Osteocyte (in vitro differentiated cells): ENCODE measurements around the gene GRID1. TPM values are rescaled to one million over a fixed set of nuclear protein-coding genes. Genes with fewer than 3 reads are reported as not detected.

ENCODE experiments used
- DNase-seq: peaks from one replicate; pipeline ENCODE4 v3.0.0; 2021; ENCODE audit warnings: mixed read lengths; ENCODE audit not compliant: unreplicated experiment; ENCODE audit errors: extremely low spot score
- H3K27ac Mint-ChIP-seq: one replicate; pipeline ENCODE4 v1.8.0; 2021; ENCODE audit warnings: mild to moderate bottlenecking, mixed read lengths; ENCODE audit not compliant: unreplicated experiment
- H3K27me3 Mint-ChIP-seq: one replicate; pipeline ENCODE4 v1.8.0; 2021; ENCODE audit warnings: mixed read lengths; ENCODE audit not compliant: unreplicated experiment
- H3K36me3 Mint-ChIP-seq: one replicate; pipeline ENCODE4 v1.8.0; 2021; ENCODE audit warnings: mixed read lengths; ENCODE audit not compliant: unreplicated experiment
- H3K4me1 Mint-ChIP-seq: one replicate; pipeline ENCODE4 v1.8.0; 2021; ENCODE audit warnings: mixed read lengths; ENCODE audit not compliant: unreplicated experiment
- H3K4me3 Mint-ChIP-seq: one replicate; pipeline ENCODE4 v1.8.0; 2021; ENCODE audit warnings: mild to moderate bottlenecking, moderate library complexity, mixed read lengths; ENCODE audit not compliant: unreplicated experiment
- H3K9me3 Mint-ChIP-seq: one replicate; pipeline ENCODE4 v1.8.0; 2021; ENCODE audit warnings: mixed read lengths; ENCODE audit not compliant: unreplicated experiment
- total RNA-seq: library from RNA; stranded (reverse); gene quantifications from 2 replicates; pipeline ENCODE4 v1.2.1, GENCODE V29; 2021
- TF ChIP-seq, protein P1 (sequence below): fragments of 200-600 bp; sonication (generic); IDR thresholded peaks from 2 replicates; pipeline ENCODE4 v1.5.0; 2021; ENCODE audit warnings: antibody characterized with exemption, mild to moderate bottlenecking, moderate library complexity

The GRID1 gene
- total RNA-seq, 1 donor from 2014 or later = 0.11 TPM

DNA sequence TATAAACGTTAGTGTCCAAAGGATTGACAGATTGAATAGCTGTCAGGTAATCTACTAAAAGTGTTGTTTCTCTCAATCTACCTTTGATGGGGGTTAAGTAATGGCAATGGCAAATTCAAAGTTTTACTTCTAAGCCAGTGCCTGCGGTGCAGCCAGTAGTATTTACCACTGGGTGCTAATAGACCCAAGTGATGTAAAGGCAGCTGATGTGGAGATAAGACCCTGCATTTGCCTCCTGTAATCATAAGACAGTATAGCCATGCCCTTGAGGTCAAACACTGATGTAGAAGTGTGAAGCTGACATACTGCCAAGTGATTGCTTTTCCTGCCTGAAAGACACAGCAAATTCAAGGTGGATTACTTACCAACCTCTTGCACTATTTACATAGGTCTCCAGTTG, 572.0 kb downstream of the GRID1 start:
- no peak overlapping the region for H3K27ac Mint-ChIP-seq
- no peak overlapping the region for H3K4me3 Mint-ChIP-seq
- peaks cover 3% of the 10 kb centered on the region for H3K9me3 Mint-ChIP-seq
- no peaks in the 10 kb centered on the region for H3K4me1 Mint-ChIP-seq
- no peak for DNase-seq
- H3K36me3 Mint-ChIP-seq = no peaks in the 10 kb centered on the region
- TF ChIP-seq, protein P1, sequence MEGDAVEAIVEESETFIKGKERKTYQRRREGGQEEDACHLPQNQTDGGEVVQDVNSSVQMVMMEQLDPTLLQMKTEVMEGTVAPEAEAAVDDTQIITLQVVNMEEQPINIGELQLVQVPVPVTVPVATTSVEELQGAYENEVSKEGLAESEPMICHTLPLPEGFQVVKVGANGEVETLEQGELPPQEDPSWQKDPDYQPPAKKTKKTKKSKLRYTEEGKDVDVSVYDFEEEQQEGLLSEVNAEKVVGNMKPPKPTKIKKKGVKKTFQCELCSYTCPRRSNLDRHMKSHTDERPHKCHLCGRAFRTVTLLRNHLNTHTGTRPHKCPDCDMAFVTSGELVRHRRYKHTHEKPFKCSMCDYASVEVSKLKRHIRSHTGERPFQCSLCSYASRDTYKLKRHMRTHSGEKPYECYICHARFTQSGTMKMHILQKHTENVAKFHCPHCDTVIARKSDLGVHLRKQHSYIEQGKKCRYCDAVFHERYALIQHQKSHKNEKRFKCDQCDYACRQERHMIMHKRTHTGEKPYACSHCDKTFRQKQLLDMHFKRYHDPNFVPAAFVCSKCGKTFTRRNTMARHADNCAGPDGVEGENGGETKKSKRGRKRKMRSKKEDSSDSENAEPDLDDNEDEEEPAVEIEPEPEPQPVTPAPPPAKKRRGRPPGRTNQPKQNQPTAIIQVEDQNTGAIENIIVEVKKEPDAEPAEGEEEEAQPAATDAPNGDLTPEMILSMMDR = no peak
- H3K27me3 Mint-ChIP-seq = no peaks in the 10 kb centered on the region

- TF ChIP-seq, protein P1 = peak; percentile 1
- Mint-ChIP-seq H3K27me3 (no peaks in the 10 kb centered on the region), H3K4me3 (no peak overlapping the region), H3K4me1 (no peaks in the 10 kb centered on the region), H3K36me3 (no peaks in the 10 kb centered on the region), H3K27ac (no peak overlapping the region), H3K9me3 (no peaks in the 10 kb centered on the region)
- DNase-seq = no peak
These were observed 574.1 kb downstream of the GRID1 start for GRCh38 chr10:85792533-85792858.

GRCh38 chr10:85791818-85792532, 574.6 kb downstream of the GRID1 start:
- no peaks in the 10 kb centered on the region for H3K9me3 Mint-ChIP-seq
- no peak overlapping the region for H3K27ac Mint-ChIP-seq
- no peak for DNase-seq
- TF ChIP-seq, protein P1 = peak; percentile 9
- no peaks in the 10 kb centered on the region for H3K27me3 Mint-ChIP-seq
- no peaks in the 10 kb centered on the region for H3K36me3 Mint-ChIP-seq
- H3K4me3 Mint-ChIP-seq = no peak overlapping the region
- H3K4me1 Mint-ChIP-seq = no peaks in the 10 kb centered on the region

- peak; percentile 77 for DNase-seq
- Mint-ChIP-seq H3K36me3 (no peaks in the 10 kb centered on the region), H3K9me3 (no peaks in the 10 kb centered on the region), H3K27me3 (no peaks in the 10 kb centered on the region), H3K4me3 (no peak overlapping the region), H3K27ac (no peak overlapping the region), H3K4me1 (no peaks in the 10 kb centered on the region)
- TF ChIP-seq, protein P1 = no peak
These were observed 576.4 kb downstream of the GRID1 start for GRCh38 chr10:85789982-85790789.

DNA sequence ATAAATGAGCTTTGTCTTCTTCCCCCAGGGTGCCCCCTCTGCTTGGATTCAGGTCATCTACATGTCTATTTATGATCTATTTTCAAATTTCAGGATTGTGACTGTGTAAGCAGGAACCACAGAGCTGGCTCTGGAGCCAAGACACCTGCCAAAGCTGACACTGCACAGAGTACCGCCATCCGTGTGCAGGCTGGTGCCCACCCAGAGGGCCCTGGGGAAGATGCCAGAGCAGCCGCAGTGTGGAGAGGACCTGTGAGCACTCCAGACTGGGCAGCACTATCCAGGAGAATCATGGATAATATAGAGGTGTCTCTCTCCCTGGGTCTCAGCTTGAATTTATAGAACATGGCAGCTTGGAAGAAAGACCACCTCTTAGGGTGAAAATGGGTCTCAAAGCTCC, 577.5 kb downstream of the GRID1 start:
- DNase-seq = no peak
- Mint-ChIP-seq H3K27me3 (no peaks in the 10 kb centered on the region), H3K36me3 (no peaks in the 10 kb centered on the region), H3K9me3 (no peaks in the 10 kb centered on the region), H3K4me3 (no peak overlapping the region), H3K4me1 (no peaks in the 10 kb centered on the region), H3K27ac (no peak overlapping the region)
- TF ChIP-seq, protein P1 = no peak
